ENCODE data around the gene PGC. TPM values are rescaled to one million over a fixed set of nuclear protein-coding genes. Genes with fewer than 3 reads are reported as not detected.

Gene PGC
- polyA plus RNA-seq, 4 donors = 0.03 to 51.3 (median 13.0) TPM

- H3K36me3 ChIP-seq (ENCODE audit: control insufficient read depth in 3 of 3, insufficient read depth in 2 of 3, low read depth in 1 of 3, low read length in 3 of 3) = peaks cover 0 to 14% (median 0%) of the 10 kb centered on the region in 3 donors
- H3K27me3 ChIP-seq (ENCODE audit: control insufficient read depth in 3 of 3, insufficient read depth in 3 of 3, low read length in 3 of 3) = no peaks in the 10 kb centered on the region
- 0 to 1% (median 1%) methylated on average over 37 to 58 of the region's 58 CpGs for WGBS, 3 donors
- peak overlapping the region; percentile 84 to 97 (median 95) for H3K27ac ChIP-seq (ENCODE audit: low read depth in 1 of 3, low read length in 2 of 3)
- H3K4me1 ChIP-seq (ENCODE audit: control insufficient read depth in 3 of 3, insufficient read depth in 2 of 3, low read depth in 1 of 3, low read length in 2 of 3) = peaks cover 0 to 19% (median 3%) of the 10 kb centered on the region in 3 donors
- FAIRE-seq (no peak), DNase-seq (peak; percentile 88 to 95)
- no peaks in the 10 kb centered on the region for H3K9me3 ChIP-seq (ENCODE audit: control insufficient read depth in 2 of 2, insufficient read depth in 1 of 2, low read depth in 1 of 2, low read length in 1 of 2)
- peak overlapping the region; percentile 59 to 89 (median 75) for H3K4me3 ChIP-seq (ENCODE audit: low read depth in 1 of 3, low read length in 3 of 3)
Measured at GRCh38 chr6:41786451-41787218, 39.4 kb upstream of the PGC start.

GRCh38 chr6:41785689-41786450, 38.7 kb upstream of the PGC start:
- H3K27me3 ChIP-seq (ENCODE audit: control insufficient read depth in 3 of 3, insufficient read depth in 3 of 3, low read length in 3 of 3) = no peaks in the 10 kb centered on the region
- no peaks in the 10 kb centered on the region for H3K9me3 ChIP-seq (ENCODE audit: control insufficient read depth in 2 of 2, insufficient read depth in 1 of 2, low read depth in 1 of 2, low read length in 1 of 2)
- WGBS, 3 donors = 21 to 34% (median 24%) methylated on average over 21 to 29 of the region's 29 CpGs
- FAIRE-seq (no peak), DNase-seq (no peak)
- H3K27ac ChIP-seq (ENCODE audit: low read depth in 1 of 3, low read length in 2 of 3) = peak overlapping the region in 1 of 3 donors; percentile 65
- H3K4me3 ChIP-seq (ENCODE audit: low read depth in 1 of 3, low read length in 3 of 3) = peak overlapping the region in 2 of 3 donors; percentile 34 to 75
- H3K4me1 ChIP-seq (ENCODE audit: control insufficient read depth in 3 of 3, insufficient read depth in 2 of 3, low read depth in 1 of 3, low read length in 2 of 3) = peaks cover 0 to 25% (median 3%) of the 10 kb centered on the region in 3 donors
- peaks cover 0 to 14% (median 0%) of the 10 kb centered on the region in 3 donors for H3K36me3 ChIP-seq (ENCODE audit: control insufficient read depth in 3 of 3, insufficient read depth in 2 of 3, low read depth in 1 of 3, low read length in 3 of 3)

- H3K4me3 ChIP-seq (ENCODE audit: low read depth in 1 of 3, low read length in 3 of 3) = peak overlapping the region in 1 of 3 donors; percentile 7
- H3K27ac ChIP-seq (ENCODE audit: low read depth in 1 of 3, low read length in 2 of 3) = peak overlapping the region in 1 of 3 donors; percentile 65
- no peaks in the 10 kb centered on the region for H3K9me3 ChIP-seq (ENCODE audit: control insufficient read depth in 2 of 2, insufficient read depth in 1 of 2, low read depth in 1 of 2, low read length in 1 of 2)
- DNase-seq = no peak
- 85 to 95% (median 90%) methylated on average over 11 of the region's 11 CpGs for WGBS, 3 donors
- no peaks in the 10 kb centered on the region for H3K27me3 ChIP-seq (ENCODE audit: control insufficient read depth in 3 of 3, insufficient read depth in 3 of 3, low read length in 3 of 3)
- FAIRE-seq = no peak
- peaks cover 0 to 14% (median 0%) of the 10 kb centered on the region in 3 donors for H3K36me3 ChIP-seq (ENCODE audit: control insufficient read depth in 3 of 3, insufficient read depth in 2 of 3, low read depth in 1 of 3, low read length in 3 of 3)
- H3K4me1 ChIP-seq (ENCODE audit: control insufficient read depth in 3 of 3, insufficient read depth in 2 of 3, low read depth in 1 of 3, low read length in 2 of 3) = peaks cover 0 to 25% (median 3%) of the 10 kb centered on the region in 3 donors
Measured at GRCh38 chr6:41785254-41785653, 38.1 kb upstream of the PGC start.

GRCh38 chr6:41784581-41785171, 37.5 kb upstream of the PGC start:
- H3K4me1 ChIP-seq (ENCODE audit: control insufficient read depth in 3 of 3, insufficient read depth in 2 of 3, low read depth in 1 of 3, low read length in 2 of 3) = peaks cover 0 to 25% (median 3%) of the 10 kb centered on the region in 3 donors
- peak overlapping the region in 1 of 3 donors; percentile 7 for H3K4me3 ChIP-seq (ENCODE audit: low read depth in 1 of 3, low read length in 3 of 3)
- H3K27me3 ChIP-seq (ENCODE audit: control insufficient read depth in 3 of 3, insufficient read depth in 3 of 3, low read length in 3 of 3) = no peaks in the 10 kb centered on the region
- no peak for FAIRE-seq
- H3K27ac ChIP-seq (ENCODE audit: low read depth in 1 of 3, low read length in 2 of 3) = peak overlapping the region in 1 of 3 donors; percentile 65
- peak in 1 of 2 donors; percentile 22 for DNase-seq
- H3K9me3 ChIP-seq (ENCODE audit: control insufficient read depth in 2 of 2, insufficient read depth in 1 of 2, low read depth in 1 of 2, low read length in 1 of 2) = no peaks in the 10 kb centered on the region
- peaks cover 0 to 14% (median 0%) of the 10 kb centered on the region in 3 donors for H3K36me3 ChIP-seq (ENCODE audit: control insufficient read depth in 3 of 3, insufficient read depth in 2 of 3, low read depth in 1 of 3, low read length in 3 of 3)
- whole genome bisulfite sequencing, 3 donors = 58 to 82% (median 74%) methylated on average over 5 of the region's 5 CpGs

- FAIRE-seq = no peak
- Histone ChIP-seq H3K9me3 (ENCODE audit: control insufficient read depth in 2 of 2, insufficient read depth in 1 of 2, low read depth in 1 of 2, low read length in 1 of 2) (no peaks in the 10 kb centered on the region), H3K4me3 (ENCODE audit: low read depth in 1 of 3, low read length in 3 of 3) (no peak overlapping the region), H3K27me3 (ENCODE audit: control insufficient read depth in 3 of 3, insufficient read depth in 3 of 3, low read length in 3 of 3) (no peaks in the 10 kb centered on the region), H3K36me3 (ENCODE audit: control insufficient read depth in 3 of 3, insufficient read depth in 2 of 3, low read depth in 1 of 3, low read length in 3 of 3) (peaks cover 0 to 9% (median 0%) of the 10 kb centered on the region in 3 donors), H3K27ac (ENCODE audit: low read depth in 1 of 3, low read length in 2 of 3) (no peak overlapping the region), H3K4me1 (ENCODE audit: control insufficient read depth in 3 of 3, insufficient read depth in 2 of 3, low read depth in 1 of 3, low read length in 2 of 3) (peaks cover 0 to 32% (median 3%) of the 10 kb centered on the region in 3 donors)
- WGBS, 3 donors = 76 to 82% (median 79%) methylated on average over 6 of the region's 6 CpGs
- DNase-seq = no peak
Measured at GRCh38 chr6:41783106-41783780, 36.0 kb upstream of the PGC start.

GRCh38 chr6:41781366-41781730, 34.2 kb upstream of the PGC start:
- 3 to 23% (median 16%) methylated on average over 3 of the region's 3 CpGs for WGBS, 3 donors
- H3K27me3 ChIP-seq (ENCODE audit: control insufficient read depth in 3 of 3, insufficient read depth in 3 of 3, low read length in 3 of 3) = no peaks in the 10 kb centered on the region
- H3K4me3 ChIP-seq (ENCODE audit: low read depth in 1 of 3, low read length in 3 of 3) = peak overlapping the region in 1 of 3 donors; percentile 78
- H3K9me3 ChIP-seq (ENCODE audit: control insufficient read depth in 2 of 2, insufficient read depth in 1 of 2, low read depth in 1 of 2, low read length in 1 of 2) = no peaks in the 10 kb centered on the region
- FAIRE-seq = no peak
- peak in 1 of 2 donors; percentile 18 for DNase-seq
- H3K36me3 ChIP-seq (ENCODE audit: control insufficient read depth in 3 of 3, insufficient read depth in 2 of 3, low read depth in 1 of 3, low read length in 3 of 3) = peaks cover 0 to 17% (median 0%) of the 10 kb centered on the region in 3 donors
- peak overlapping the region in 1 of 3 donors; percentile 87 for H3K27ac ChIP-seq (ENCODE audit: low read depth in 1 of 3, low read length in 2 of 3)
- peaks cover 0 to 32% (median 3%) of the 10 kb centered on the region in 3 donors for H3K4me1 ChIP-seq (ENCODE audit: control insufficient read depth in 3 of 3, insufficient read depth in 2 of 3, low read depth in 1 of 3, low read length in 2 of 3)

- H3K27me3 ChIP-seq (ENCODE audit: control insufficient read depth in 3 of 3, insufficient read depth in 3 of 3, low read length in 3 of 3) = no peaks in the 10 kb centered on the region
- peaks cover 0 to 21% (median 0%) of the 10 kb centered on the region in 3 donors for H3K36me3 ChIP-seq (ENCODE audit: control insufficient read depth in 3 of 3, insufficient read depth in 2 of 3, low read depth in 1 of 3, low read length in 3 of 3)
- peak within 1 kb of the TSS; percentile 59 to 78 (median 76) for H3K4me3 ChIP-seq (ENCODE audit: low read depth in 1 of 3, low read length in 3 of 3)
- H3K27ac ChIP-seq (ENCODE audit: low read depth in 1 of 3, low read length in 2 of 3) = peak within 1 kb of the TSS; percentile 6 to 87 (median 72)
- peaks cover 0 to 27% (median 3%) of the 10 kb centered on the region in 3 donors for H3K4me1 ChIP-seq (ENCODE audit: control insufficient read depth in 3 of 3, insufficient read depth in 2 of 3, low read depth in 1 of 3, low read length in 2 of 3)
- FAIRE-seq = no peak
- WGBS, 3 donors = 0 to 2% (median 2%) methylated on average over 33 to 36 of the region's 36 CpGs
- peak; percentile 57 to 60 for DNase-seq
- no peaks in the 10 kb centered on the region for H3K9me3 ChIP-seq (ENCODE audit: control insufficient read depth in 2 of 2, insufficient read depth in 1 of 2, low read depth in 1 of 2, low read length in 1 of 2)
Measured at GRCh38 chr6:41780551-41781365, 33.6 kb upstream of the PGC start, which contains the start of gene PRICKLE4. PRICKLE4 (plus strand) TSS chr6:41780782; CDS start chr6:41783474, 2,692 bp downstream.

Data from small intestine (tissue), 7 donors.